HuH-7.5 (cell line): ENCODE data around the gene KHNYN.
"Not testable (repeated sequence)": the region's sequence is repeated elsewhere in the genome, so short reads cannot be mapped to it uniquely, and the experiment has no call there.

ENCODE experiments used
- DNase-seq: peaks from one replicate; pipeline ENCODE4 v3.0.0; 2011; ENCODE audit warnings: low spot score

The KHNYN gene

DNA sequence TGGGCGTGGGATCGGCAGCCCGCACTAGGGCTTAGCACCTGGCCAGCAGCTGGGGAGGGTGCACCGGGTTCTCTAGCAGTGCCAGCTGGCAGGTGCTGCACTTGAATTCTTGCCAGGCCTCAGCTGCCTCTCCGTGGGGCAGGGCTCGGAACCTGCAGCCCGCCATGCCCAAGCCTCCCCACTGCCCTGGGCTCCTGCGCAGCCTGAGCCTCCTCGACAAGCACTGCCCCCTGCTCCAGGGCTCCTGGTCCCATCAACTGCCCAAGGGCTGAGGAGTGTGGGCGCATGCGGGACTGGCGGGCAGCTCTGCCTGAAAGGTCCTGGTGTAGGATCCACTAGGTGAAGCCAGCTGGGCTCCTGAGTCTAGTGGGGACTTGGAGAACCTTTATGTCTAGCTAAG, 43.5 kb downstream of the KHNYN start:
- no peak for DNase-seq

DNA sequence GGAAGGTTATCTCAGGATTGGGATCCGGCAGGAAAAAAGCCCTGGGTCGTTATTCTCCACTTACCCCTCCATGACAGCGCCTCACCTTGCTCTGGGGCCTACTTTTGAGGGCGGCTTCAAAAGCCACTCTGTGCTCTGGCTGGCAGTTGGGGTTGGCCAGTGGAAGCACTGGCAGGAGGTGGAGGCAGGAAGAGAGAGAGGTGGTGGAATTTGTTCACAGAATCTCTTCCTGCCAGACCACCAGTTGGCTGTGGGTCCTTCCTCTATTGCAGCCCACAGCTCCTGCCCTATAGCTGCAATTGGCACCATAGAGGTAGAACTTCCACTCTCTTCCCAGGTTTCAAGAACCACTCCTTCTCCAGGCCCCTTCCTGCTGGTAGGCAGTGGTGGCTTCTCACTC, 45.5 kb downstream of the KHNYN start:
- no peak for DNase-seq

DNA sequence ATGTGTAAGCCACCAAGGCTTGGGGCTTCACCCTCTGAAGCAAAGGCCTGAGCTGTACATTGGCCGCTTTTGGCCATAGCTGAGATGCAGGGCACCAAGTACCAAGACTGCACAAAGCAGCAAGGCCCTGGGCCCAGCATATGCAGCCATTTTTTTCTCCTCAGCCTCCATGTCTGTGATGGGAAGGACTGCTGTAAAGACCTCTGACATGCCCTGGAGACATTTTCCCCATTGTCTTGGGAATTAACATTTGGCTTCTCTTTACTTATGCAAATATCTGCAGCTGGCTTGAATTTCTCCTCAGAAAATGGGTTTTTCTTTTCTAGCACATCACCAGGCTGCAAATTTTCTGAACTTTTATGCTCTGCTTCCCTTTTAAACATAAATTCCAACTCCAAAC, 50.2 kb downstream of the KHNYN start:
- not testable (repeated sequence) for DNase-seq

DNA sequence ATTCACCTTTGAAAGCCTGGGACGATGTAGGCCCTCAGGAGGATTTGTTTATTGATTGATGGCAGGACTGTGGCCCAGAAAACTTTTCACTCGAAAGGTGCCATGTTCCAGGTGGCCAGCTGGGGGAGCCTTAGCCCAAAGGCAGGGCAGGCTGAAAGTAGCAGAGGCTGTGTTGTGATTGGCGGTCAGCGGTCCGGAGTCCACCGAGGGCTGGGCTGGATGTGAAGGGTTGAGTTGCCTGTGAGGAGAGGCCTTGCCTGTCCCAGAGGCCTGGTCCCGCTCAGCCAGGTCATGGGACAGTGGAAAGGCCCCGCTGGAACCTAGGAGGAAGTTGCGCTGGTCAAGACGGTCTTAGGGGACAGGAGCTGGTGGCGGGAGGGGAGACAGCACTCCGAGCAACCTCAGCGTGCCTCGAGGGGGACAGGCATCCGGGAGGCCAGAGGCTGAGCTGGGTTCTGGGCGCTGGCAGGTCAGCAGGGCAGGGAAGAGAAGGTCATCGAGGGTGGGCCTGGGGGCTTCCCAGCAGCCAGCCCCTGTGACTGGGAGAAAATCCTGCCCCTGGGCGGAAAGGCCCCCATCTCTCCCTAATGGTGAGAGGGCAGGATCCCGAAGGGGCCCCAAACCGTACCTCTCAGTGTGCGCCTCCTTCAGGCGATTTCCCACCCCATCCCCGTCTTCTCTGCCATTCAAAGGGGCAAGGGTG, 52.0 kb downstream of the KHNYN start:
- peak; percentile 82 for DNase-seq

DNA sequence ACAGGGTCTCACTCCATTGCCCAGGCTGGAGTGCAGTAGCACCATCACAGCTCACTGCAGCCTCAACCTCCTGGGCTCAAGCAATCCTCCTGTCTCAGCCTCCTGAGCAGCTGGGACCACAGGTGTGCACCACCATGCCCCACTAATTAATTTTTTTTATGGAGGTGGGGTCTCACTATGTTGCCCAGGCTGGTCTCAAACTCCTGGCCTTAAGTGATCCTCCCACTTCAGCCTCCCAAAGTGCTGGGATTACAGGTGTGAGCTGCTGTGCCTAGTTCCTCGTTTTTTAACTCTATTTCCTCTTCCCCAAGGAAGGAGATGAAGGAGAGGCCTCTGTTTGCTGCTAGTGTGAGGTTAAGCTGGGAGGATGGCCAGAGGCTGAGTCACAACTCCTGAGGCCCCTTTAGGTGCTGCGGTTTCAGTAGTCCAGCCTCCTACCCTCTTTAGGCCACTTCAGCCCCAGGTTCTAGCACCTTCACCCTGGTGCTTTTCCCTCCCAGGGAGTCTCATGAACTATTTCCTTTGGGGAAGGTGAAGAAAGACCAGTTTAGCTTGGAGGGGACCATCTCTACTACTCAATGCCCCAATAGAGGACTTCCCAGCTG, 53.0 kb downstream of the KHNYN start:
- not testable (repeated sequence) for DNase-seq

DNA sequence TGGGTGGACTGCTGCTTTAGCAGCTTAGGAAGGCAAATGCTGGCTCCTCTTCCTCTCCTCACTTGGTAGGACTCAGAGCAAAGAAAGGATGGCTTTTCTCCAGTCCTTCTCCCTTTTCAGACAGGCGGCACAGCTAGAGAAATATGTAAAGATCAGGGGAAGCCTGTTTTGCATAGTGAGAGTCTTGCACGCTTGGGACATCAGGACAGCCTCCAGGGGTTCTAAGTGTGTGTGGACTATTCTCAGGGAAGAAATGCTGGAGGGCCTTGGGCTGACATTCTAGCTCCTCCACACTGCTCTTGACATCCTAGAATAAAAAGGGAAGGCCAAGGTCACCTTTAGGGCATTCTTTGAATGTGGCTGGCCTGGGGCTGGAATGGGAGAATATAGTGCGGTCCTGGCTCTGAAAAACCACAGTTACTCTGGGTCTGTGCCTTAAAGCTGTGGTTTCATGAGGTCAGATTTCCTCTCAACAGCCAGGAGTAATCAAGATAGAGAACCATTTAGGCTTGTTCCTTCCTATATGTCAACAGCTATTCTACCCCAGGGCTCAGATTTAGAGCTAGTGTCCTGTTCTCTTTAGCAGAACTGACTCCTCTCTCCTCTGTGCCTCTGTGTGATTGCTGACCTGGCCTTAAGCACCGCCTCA, 54.0 kb downstream of the KHNYN start:
- no peak for DNase-seq
